GM19395 (cell line): ENCODE results near the gene FANCI.

Experiments
- ATAC-seq: cut with Tn5 transposase; IDR thresholded peaks from one replicate; pipeline ENCODE4 v1.9.1; 2021; ENCODE audit warnings: mild to moderate bottlenecking, moderate library complexity; ENCODE audit not compliant: unreplicated experiment

Gene FANCI

DNA sequence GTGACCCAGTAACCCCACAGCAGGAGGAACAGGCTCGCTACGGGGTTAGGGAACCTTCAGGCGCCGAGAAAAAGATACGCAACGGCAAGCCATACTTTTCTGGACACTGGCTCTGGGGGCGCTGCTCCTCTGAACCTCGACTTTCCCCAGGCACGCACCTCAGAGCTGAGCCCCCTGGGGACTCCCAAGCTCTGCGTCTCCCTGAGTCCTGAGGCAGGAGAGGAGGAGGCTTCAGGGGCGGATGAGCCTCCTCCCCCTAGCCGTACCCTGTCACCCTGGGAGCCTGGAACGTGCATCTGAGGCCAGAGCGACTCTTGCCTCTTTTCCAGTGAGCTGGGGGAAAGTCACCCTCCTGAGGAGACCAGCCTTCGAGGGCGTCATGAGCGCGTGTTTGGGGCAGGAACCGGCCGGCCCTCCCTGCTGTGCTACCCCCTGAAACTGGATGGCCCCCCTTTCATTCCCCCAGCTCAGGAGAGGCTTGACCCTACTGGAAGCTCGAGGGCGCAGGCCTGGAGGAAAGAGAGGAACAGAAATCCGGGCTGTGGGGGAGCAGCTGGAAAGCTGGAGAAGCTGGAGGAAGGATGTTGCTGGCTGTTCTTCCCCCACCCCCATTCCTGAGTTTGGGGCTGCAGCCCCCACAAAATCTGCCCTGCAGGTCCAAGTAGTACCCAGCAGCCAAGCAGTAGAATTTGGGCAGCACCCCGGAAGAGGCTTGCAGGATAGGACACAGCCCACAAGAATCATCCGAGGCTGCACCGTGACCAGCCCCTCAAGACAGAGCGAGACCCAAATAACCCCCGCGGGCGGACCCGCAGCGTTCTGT, 115.9 kb downstream of the FANCI start:
- ATAC-seq, result no peak

DNA sequence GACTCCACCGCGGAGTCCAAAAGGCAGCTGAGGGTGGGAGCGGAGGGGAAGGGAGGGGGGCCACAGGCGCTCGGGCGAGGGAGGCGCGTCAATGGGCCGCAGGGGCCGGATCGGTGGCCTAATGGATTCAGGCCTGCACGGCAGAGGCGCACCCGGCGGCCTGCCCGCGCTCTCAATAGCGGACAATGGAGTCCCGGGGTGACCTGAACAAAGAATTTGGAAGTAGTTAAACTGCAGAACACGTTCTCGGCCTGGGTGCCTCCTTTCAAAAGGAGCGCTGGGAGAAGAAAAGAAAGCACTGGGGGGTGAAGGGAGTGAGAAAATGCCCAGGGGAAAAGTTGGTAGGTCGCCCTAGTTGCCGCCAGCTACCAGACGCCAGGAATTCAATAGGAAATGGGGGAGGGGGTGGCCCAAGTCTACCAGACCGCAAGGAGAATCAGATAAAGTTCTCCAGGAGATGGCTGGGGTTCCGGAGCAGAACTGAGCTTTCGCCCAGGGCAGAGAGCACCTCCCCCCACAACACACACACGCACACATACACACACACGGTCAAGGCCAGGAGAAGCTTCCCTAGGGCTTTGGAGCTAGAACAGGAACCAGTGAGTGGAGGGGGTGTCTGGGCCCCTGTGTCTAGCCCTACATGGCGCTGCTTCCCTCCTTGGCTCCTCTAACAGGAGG, 116.7 kb downstream of the FANCI start:
- ATAC-seq, result no peak

DNA sequence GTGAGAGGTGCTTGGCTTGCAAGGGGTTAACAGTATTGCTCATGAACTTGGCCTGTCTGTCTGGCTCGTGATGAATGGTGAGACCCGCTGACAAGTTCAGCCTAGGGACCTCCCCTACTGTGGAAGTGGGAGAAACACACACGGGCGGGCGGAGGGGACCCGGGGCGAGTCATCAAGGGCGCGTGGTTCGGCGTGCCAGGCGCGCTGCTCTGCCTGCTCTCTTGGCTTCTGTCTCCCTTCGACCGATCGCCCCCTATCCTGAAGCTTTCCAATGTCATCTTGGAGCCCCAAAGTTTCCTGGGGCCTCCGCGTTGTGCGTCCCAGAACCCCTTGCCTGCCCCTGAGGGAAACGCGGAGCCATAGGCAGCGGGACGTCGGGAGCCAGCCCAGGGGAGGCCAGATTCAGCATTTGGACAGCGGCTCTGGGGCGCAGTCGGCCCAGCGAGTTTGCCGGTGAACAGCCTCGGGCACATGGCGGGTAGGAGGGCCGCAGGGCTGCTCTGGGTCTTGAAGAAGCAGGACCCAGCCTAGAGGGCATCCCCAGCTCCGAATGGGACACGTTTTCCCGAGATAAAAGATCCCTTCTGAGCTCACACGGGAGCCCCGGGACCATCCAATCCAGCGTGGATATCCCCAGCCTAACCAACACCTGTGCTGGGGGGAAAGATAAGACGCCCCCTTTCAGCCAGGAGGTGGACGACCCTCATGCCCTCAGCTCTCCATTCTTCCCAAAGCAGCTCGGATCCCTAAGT, 117.8 kb downstream of the FANCI start:
- ATAC-seq, result no peak

DNA sequence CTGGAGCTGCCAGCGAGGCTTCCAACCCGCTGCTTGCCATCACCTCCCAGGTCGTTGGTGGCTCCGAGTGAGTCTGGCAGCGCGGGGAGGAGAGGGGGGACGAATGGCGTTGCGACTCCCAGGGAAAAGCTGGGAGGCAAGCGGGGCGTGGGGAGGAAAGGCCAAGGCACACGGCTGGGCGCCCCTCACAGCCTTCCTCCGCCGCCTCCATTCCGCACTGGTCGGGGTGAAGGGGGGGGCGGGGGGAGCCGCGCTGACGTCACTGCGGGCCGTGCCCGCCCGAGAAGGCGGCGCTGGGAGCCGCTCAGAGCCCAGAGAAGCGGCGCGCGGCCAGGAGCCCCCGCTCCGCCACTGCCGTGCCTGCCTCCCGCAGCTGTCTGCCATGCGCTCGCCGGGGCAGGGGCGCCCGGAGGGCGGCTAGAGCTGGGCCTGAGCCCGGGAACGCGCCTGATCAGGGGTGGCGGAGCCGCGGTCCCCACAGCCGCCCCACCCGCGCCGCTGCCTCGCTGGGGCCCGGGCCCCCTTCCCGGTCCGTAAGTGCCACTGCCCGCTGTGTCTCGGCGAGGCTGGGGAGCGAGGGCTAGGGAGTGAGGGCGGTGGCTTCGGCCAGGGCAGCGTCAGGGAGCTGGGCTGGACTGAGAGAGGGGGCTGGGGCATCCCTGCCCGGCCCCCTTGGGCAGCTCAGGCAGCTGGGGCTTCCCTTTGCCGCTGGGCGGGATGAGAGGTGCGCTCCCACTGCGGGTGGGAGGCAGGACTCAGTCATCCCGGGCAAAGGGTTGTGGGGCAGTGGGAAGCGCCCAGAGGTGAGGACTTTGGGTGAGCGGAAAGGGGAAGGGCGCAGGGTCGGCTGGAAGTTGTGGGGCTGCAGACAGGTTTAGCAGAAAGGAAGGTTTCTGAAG, 118.7 kb downstream of the FANCI start:
- ATAC-seq, result no peak

DNA sequence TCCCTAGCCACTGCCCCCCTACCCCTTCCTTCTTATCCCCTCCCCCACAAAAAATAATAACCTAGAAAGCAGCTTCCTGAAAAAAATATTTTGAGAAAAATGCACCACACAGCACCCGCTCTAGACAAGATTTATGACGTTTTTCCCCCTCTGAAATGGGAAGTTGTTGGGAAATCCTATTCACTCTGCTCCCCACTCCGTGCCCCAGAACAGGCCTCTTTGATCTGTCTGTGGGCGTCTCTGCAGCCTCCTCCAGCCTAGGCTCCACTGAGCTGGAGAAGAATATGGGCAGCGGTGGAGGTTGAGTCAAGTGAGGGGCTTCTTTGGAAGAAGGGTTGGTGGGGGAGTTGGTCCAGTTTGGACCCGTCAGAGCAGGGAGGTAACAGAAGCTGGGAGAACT, 119.4 kb downstream of the FANCI start:
- ATAC-seq, result no peak

DNA sequence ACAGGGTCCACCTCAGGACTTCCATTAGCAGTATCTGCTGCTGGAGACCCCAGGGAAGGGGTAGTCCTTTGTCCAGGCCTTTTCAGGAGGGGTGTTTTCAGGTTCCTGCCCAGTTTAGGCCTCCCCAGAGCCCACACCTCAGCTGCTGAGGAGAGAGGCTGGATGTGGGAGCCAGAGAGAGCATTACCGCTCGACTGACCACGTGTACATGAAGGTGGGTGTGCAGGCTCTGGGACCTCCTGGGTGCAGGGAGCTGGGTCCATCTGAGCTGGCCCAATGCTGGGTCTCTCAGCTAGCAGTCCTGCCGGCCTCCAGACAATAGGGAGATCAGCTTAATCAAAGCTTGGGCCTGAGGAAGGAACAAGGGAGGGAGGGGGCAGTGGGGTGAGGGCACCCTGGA, 120.0 kb downstream of the FANCI start:
- no peak for ATAC-seq

DNA sequence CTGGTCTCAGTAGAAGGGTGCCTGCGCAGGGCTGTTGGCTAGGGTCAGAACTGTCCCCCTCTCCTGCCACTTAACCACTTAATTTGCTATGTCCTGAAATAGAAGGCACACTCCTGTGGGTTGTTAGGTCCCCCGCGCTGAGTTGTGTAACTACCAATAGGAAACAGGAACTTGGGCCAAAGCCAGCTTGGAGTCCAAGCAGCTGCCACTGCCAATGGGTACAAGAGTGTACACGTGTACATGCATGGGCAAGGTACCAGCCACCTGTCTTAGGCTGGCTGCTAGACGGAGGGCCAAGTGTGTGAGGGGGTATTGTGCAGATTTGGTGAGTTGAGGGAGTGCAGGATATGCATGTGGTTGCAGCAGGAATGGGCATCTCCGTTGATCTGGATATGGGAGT, 120.6 kb downstream of the FANCI start:
- ATAC-seq, result no peak

DNA sequence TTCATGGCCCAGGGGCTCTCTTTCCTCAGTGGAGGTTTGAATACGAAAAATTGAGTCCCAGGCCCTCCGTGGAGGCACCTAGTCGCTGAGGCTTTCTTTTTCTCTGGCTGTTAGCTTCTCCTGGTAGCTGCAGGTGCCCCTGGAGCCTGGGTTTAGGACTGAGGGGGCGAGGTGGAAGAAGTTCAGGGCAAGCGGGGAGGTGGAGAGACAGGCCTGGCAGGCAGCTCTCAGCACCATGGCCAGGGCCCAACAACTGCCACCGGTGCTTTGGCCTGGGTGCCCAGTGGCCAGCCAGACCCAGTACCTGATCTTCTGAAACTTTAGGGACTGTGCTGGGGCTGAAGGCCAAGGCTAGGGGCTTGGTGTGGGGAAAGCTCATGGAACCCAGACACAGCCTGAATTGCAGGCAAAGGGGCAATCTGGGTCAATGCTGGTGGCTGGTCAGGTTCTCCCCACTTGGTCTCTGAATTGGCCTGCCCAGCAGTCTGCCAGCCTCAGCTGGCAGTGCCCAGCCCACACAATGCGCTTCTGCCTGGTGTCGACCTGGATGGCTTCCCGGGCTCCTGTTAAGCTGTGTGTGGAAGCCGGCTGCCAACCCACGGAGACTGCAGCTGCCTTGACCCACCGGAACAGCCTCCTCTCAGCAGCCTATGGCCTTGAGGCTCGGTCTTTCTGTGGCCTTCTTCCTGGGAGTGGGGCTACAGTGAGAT, 121.1 kb downstream of the FANCI start:
- no peak for ATAC-seq

DNA sequence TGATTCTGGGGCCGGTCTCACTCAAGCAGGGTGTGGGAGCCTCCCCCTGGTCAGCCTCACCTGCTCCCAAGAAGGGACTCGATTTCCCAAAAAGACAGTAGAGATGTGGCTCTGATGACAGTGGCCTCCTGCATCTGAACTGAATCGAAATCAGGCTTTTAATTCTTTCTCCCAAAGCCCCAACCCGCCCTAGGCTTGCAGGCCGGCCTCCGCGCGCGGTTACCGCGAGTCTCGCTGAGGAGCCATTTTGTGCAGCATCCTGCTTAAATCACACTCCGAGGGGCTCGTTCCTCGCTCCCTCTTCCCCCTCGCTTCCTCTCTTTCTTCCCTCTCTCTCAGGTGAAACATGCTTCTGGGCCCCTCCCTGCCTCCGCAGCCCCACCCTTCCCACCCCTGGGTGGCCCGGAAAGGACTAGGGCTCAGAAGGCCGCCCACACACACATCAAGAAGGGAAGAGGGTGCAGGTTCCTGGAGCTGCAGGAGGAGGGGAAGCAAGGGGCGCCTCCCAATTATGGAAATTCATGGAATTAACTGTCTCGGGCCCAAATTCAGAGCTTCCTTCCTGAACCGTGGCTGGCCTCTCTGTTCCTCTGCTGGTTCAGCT, 121.8 kb downstream of the FANCI start:
- ATAC-seq, result no peak
